DOHH2 (cell line): ENCODE results near the gene ZDHHC6.

Experiments used
- H3F3A ChIP-seq: fragments of 200-600 bp; sonication (generic), shearing (Covaris generic); 2 replicates; pipeline ENCODE4 v1.6.0; 2016; ENCODE audit warnings: antibody characterized with exemption, mild to moderate bottlenecking; ENCODE audit not compliant: control insufficient read depth, insufficient read depth
- H3K27ac ChIP-seq: fragments of 200-600 bp; sonication (generic); 2 replicates; pipeline ENCODE4 v1.5.1; 2014; ENCODE audit warnings: low read depth, mild to moderate bottlenecking, low read length, moderate library complexity
- H3K27me3 ChIP-seq: fragments of 200-600 bp; sonication (generic); 2 replicates; pipeline ENCODE4 v1.6.1; 2014; ENCODE audit warnings: mild to moderate bottlenecking, low read length, mixed read lengths; ENCODE audit not compliant: control insufficient read depth
- H3K36me3 ChIP-seq: fragments of 200-600 bp; sonication (generic); 2 replicates; pipeline ENCODE4 v1.6.1; 2014; ENCODE audit warnings: mild to moderate bottlenecking, low read length, moderate library complexity, mixed read lengths; ENCODE audit not compliant: control insufficient read depth
- H3K4me1 ChIP-seq: fragments of 200-600 bp; sonication (generic); 2 replicates; pipeline ENCODE4 v1.6.1; 2014; ENCODE audit warnings: mild to moderate bottlenecking, low read length, mixed read lengths; ENCODE audit not compliant: control insufficient read depth
- H3K4me2 ChIP-seq: fragments of 200-600 bp; sonication (generic); 2 replicates; pipeline ENCODE4 v1.6.0; 2014; ENCODE audit warnings: mild to moderate bottlenecking, low read length, moderate library complexity
- H3K4me3 ChIP-seq: fragments of 200-600 bp; sonication (generic); 2 replicates; pipeline ENCODE4 v1.5.1; 2014; ENCODE audit warnings: mild to moderate bottlenecking, low read length, mixed read lengths
- H3K79me2 ChIP-seq: fragments of 200-600 bp; sonication (generic); 2 replicates; pipeline ENCODE4 v1.6.1; 2014; ENCODE audit warnings: mild to moderate bottlenecking, low read length, mixed read lengths; ENCODE audit not compliant: control insufficient read depth
- H3K9me2 ChIP-seq: fragments of 200-600 bp; sonication (generic); replicated peaks from 2 replicates; pipeline ENCODE4 v1.6.1; 2014; ENCODE audit warnings: mild to moderate bottlenecking, low read length, mixed read lengths; ENCODE audit not compliant: control insufficient read depth
- H3K9me3 ChIP-seq: fragments of 200-600 bp; sonication (generic); 2 replicates; pipeline ENCODE4 v1.6.1; 2014; ENCODE audit warnings: antibody characterized with exemption, low read length, mixed read lengths; ENCODE audit not compliant: control insufficient read depth, insufficient read depth
- H4K20me1 ChIP-seq: fragments of 200-600 bp; sonication (generic); 2 replicates; pipeline ENCODE4 v1.6.0; 2014; ENCODE audit warnings: low read depth, mild to moderate bottlenecking, antibody characterized with exemption, low read length, moderate library complexity; ENCODE audit not compliant: control insufficient read depth, insufficient read depth
- EZH2phosphoT487 ChIP-seq: fragments of 200-600 bp; sonication (generic); IDR thresholded peaks from 2 replicates; pipeline ENCODE4 v1.6.1; 2017; ENCODE audit warnings: borderline replicate concordance, mild to moderate bottlenecking, antibody characterized with exemption, low read length, moderate library complexity, mixed read lengths
- TF ChIP-seq, protein P1 (sequence below): fragments of 200-600 bp; sonication (generic); IDR thresholded peaks from one replicate; pipeline ENCODE4 v1.5.1; 2014; ENCODE audit warnings: antibody characterized with exemption, mild to moderate bottlenecking, low read depth, low read length; ENCODE audit not compliant: poor library complexity, severe bottlenecking

ZDHHC6 gene

GRCh38 chr10:112429147-112429546 is 17.6 kb downstream of the ZDHHC6 start:
- Histone ChIP-seq H3K9me3 (no peaks in the 10 kb centered on the region), H4K20me1 (no peaks in the 10 kb centered on the region), H3K9me2 (no peaks in the 10 kb centered on the region), H3K36me3 (peaks cover 88% of the 10 kb centered on the region), H3F3A (no peaks in the 10 kb centered on the region), H3K4me1 (peaks cover 7% of the 10 kb centered on the region), H3K4me2 (no peak overlapping the region), H3K79me2 (no peaks in the 10 kb centered on the region), H3K27me3 (no peaks in the 10 kb centered on the region), H3K4me3 (no peak overlapping the region), H3K27ac (no peak overlapping the region)
- no peak for TF ChIP-seq EZH2phosphoT487
- TF ChIP-seq, protein P1, sequence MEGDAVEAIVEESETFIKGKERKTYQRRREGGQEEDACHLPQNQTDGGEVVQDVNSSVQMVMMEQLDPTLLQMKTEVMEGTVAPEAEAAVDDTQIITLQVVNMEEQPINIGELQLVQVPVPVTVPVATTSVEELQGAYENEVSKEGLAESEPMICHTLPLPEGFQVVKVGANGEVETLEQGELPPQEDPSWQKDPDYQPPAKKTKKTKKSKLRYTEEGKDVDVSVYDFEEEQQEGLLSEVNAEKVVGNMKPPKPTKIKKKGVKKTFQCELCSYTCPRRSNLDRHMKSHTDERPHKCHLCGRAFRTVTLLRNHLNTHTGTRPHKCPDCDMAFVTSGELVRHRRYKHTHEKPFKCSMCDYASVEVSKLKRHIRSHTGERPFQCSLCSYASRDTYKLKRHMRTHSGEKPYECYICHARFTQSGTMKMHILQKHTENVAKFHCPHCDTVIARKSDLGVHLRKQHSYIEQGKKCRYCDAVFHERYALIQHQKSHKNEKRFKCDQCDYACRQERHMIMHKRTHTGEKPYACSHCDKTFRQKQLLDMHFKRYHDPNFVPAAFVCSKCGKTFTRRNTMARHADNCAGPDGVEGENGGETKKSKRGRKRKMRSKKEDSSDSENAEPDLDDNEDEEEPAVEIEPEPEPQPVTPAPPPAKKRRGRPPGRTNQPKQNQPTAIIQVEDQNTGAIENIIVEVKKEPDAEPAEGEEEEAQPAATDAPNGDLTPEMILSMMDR = no peak

DNA sequence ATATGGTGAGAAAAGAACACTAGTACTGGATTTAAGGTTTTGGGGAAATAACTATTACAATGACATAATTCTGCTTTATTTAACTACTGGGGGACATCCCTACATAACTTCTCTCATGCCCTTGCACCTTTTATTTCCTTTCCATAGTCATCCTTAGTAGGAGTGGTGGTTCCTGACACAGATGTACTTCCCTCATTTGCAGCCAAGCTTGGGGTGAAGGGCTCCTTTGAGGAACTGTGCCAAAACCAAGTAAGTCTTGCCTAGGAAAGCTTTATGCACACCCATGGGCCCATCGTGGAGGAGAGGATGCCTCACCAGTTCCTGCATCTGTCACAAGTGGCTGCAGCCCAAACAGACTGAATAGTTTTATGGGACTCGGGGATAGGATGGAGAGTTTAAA is 20.6 kb downstream of the ZDHHC6 start:
- H3K4me2 ChIP-seq = no peak overlapping the region
- H3K9me2 ChIP-seq = no peaks in the 10 kb centered on the region
- no peaks in the 10 kb centered on the region for H3F3A ChIP-seq
- H3K36me3 ChIP-seq = peaks cover 70% of the 10 kb centered on the region
- no peaks in the 10 kb centered on the region for H3K79me2 ChIP-seq
- no peak overlapping the region for H3K27ac ChIP-seq
- no peaks in the 10 kb centered on the region for H4K20me1 ChIP-seq
- H3K27me3 ChIP-seq = no peaks in the 10 kb centered on the region
- H3K4me3 ChIP-seq = no peak overlapping the region
- peaks cover 7% of the 10 kb centered on the region for H3K4me1 ChIP-seq
- TF ChIP-seq EZH2phosphoT487 = no peak
- TF ChIP-seq, protein P1 = no peak
- no peaks in the 10 kb centered on the region for H3K9me3 ChIP-seq

DNA sequence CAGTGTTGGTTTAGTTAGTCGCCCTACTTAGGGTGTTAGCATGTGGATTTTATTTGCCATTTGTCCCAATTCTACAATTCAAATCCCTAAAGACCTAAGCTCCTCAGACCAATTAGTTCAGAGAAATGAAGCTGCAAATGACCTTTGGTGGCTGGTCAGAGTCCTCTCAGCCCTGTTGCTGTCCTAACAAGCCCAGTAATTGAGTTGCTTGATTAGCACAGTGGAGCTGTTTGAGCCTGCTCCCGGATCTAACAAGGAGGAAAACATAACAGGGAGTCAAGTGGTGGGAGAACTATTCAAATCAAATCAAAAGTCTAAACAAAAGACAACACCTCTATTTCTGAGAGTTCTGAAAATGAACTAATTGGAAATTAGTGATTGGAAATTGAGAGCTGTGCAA is 22.1 kb downstream of the ZDHHC6 start:
- H3K79me2 ChIP-seq = no peaks in the 10 kb centered on the region
- H3K27ac ChIP-seq = no peak overlapping the region
- H3K4me2 ChIP-seq = no peak overlapping the region
- TF ChIP-seq, protein P1 = no peak
- no peak for TF ChIP-seq EZH2phosphoT487
- H3K27me3 ChIP-seq = no peaks in the 10 kb centered on the region
- no peaks in the 10 kb centered on the region for H4K20me1 ChIP-seq
- peaks cover 56% of the 10 kb centered on the region for H3K36me3 ChIP-seq
- no peaks in the 10 kb centered on the region for H3K9me2 ChIP-seq
- no peaks in the 10 kb centered on the region for H3K9me3 ChIP-seq
- H3K4me3 ChIP-seq = no peak overlapping the region
- H3K4me1 ChIP-seq = peaks cover 7% of the 10 kb centered on the region
- no peaks in the 10 kb centered on the region for H3F3A ChIP-seq

DNA sequence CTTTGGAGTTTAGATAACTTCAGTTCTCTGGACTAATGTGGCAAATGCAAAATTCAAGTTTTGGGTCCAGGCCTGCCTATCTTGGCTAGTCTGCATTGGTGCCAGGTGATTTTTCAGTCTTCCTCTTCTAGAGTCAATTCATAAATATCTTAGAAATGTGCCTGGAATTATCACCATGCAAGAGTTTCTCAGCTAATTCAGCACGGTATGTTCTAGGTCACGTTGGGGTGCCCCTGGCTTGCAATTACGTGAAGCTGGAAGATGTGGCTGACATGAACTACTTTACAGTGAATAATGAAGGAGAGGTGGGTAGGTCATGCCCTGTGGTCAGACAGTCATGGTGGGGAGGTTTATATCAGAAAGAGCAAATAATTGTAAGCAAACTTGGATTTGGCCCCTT is 25.0 kb downstream of the ZDHHC6 start:
- no peaks in the 10 kb centered on the region for H3F3A ChIP-seq
- no peak for TF ChIP-seq EZH2phosphoT487
- TF ChIP-seq, protein P1 = no peak
- H3K36me3 ChIP-seq = peaks cover 37% of the 10 kb centered on the region

More for the DNA sequence above, 25.0 kb downstream of the ZDHHC6 start:
- Histone ChIP-seq H3K4me1 (no peaks in the 10 kb centered on the region), H4K20me1 (no peaks in the 10 kb centered on the region), H3K4me3 (no peak overlapping the region), H3K79me2 (no peaks in the 10 kb centered on the region), H3K9me2 (no peaks in the 10 kb centered on the region), H3K27me3 (no peaks in the 10 kb centered on the region), H3K4me2 (no peak overlapping the region), H3K9me3 (no peaks in the 10 kb centered on the region), H3K27ac (no peak overlapping the region)
